ENCODE results near the gene FHOD1. TPM values are rescaled to one million over a fixed set of nuclear protein-coding genes. Genes with fewer than 3 reads are reported as not detected.

Gene FHOD1
- total RNA-seq, 1 experiment from 2014 or later: 30.4 TPM

- peak; percentile 75 for DNase-seq (ENCODE audit: extremely low read depth, low read depth)
Measured at GRCh38 chr16:67236563-67237395, 10.5 kb downstream of the FHOD1 start.

GRCh38 chr16:67235816-67236562, 11.3 kb downstream of the FHOD1 start:
- DNase-seq (ENCODE audit: extremely low read depth, low read depth): no peak

- no peak for DNase-seq (ENCODE audit: extremely low read depth, low read depth)
Measured at GRCh38 chr16:67234180-67234597, 13.1 kb downstream of the FHOD1 start.

GRCh38 chr16:67233596-67233995, 13.7 kb downstream of the FHOD1 start:
- DNase-seq (ENCODE audit: extremely low read depth, low read depth): no peak

GRCh38 chr16:67230809-67231660, 16.2 kb downstream of the FHOD1 start:
- no peak for DNase-seq (ENCODE audit: extremely low read depth, low read depth)

GRCh38 chr16:67229906-67230808, 17.1 kb downstream of the FHOD1 start:
- DNase-seq (ENCODE audit: extremely low read depth, low read depth): no peak

- DNase-seq (ENCODE audit: extremely low read depth, low read depth): no peak
Measured at GRCh38 chr16:67228905-67229304, 18.4 kb downstream of the FHOD1 start.

- DNase-seq (ENCODE audit: extremely low read depth, low read depth): no peak
Measured at GRCh38 chr16:67228034-67228785, 19.1 kb downstream of the FHOD1 start.

GRCh38 chr16:67227567-67227921, 19.7 kb downstream of the FHOD1 start:
- no peak for DNase-seq (ENCODE audit: extremely low read depth, low read depth)

GRCh38 chr16:67226804-67227566, 20.3 kb downstream of the FHOD1 start, which contains the start of gene TMEM208:
Gene TMEM208, plus strand, starts transcription at chr16:67227130. Its CDS starts 89 bp downstream, at chr16:67227219.
- DNase-seq (ENCODE audit: extremely low read depth, low read depth): peak; percentile 100

GRCh38 chr16:67226295-67226803, 20.9 kb downstream of the FHOD1 start:
- DNase-seq (ENCODE audit: extremely low read depth, low read depth): no peak

GRCh38 chr16:67223992-67224391, 23.3 kb downstream of the FHOD1 start:
- DNase-seq (ENCODE audit: extremely low read depth, low read depth): no peak

- DNase-seq (ENCODE audit: extremely low read depth, low read depth): no peak
Measured at GRCh38 chr16:67216612-67217490, 30.4 kb downstream of the FHOD1 start.

- no peak for DNase-seq (ENCODE audit: extremely low read depth, low read depth)
Measured at GRCh38 chr16:67215706-67216105, 31.6 kb downstream of the FHOD1 start.

GRCh38 chr16:67213197-67214019, 33.9 kb downstream of the FHOD1 start:
- DNase-seq (ENCODE audit: extremely low read depth, low read depth): no peak

GRCh38 chr16:67212766-67213165, 34.5 kb downstream of the FHOD1 start:
- DNase-seq (ENCODE audit: extremely low read depth, low read depth): no peak

Data from NCI-H460 (cell line).